Dedifferentiated amniotic fluid mesenchymal stem cell (primary cell): ENCODE data around the gene NEMP2.
"Not testable (repeated sequence)": the region's sequence is repeated elsewhere in the genome, so short reads cannot be mapped to it uniquely, and the experiment has no call there.

ENCODE experiments used
- DNase-seq: peaks from one replicate; pipeline ENCODE4 v3.0.0-alpha.2; 2016; ENCODE audit errors: extremely low spot score

NEMP2 gene

DNA sequence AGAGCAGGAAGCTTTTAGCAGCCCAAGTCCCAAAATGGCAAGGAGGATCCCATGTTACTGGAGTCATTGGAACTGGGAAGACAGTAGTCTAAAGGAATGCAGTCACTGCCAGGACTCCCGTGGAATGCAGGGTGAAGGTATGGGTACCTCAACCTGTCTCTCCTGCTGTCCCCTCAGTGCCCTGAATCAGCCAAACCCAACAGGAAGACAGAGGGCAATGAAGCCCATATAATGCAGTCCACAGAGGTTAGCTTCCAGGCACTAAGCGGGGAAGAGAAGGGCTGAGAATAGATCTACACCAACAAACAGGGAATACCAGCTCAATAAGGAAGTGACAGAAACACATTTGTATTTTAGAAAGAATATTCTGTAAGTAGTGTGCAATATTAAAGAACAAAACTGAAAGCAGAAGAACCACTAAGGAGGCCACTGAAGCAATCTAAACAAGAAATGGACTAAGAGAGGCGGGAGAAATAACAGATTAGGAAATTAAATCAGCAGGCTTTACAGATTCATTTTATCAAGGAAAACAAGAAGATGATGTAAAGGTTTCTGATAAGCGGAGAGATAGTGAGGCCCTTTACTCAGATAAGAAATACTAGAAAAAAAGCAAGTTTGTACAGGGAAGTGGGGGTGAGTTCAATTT, 8.3 kb downstream of the NEMP2 start:
- no peak for DNase-seq

DNA sequence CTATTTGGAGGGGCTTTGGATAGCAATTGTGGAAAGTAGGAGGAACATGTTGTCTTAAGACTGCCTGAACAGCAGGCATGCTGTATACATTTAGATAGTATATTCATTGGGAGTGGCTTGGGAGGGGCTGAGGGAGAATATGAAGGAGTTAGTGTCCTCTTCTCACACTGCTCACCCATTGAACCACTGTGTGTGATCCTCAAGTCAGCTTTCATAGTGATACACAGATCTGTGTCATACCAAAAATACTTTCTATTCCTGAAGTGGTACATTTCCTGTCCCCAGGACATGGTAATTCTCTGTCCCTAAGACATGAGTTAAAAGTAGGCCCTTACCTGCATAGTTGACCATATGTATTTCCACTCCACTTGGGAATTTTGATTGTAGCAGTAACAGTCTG, 9.6 kb downstream of the NEMP2 start:
- DNase-seq = no peak

DNA sequence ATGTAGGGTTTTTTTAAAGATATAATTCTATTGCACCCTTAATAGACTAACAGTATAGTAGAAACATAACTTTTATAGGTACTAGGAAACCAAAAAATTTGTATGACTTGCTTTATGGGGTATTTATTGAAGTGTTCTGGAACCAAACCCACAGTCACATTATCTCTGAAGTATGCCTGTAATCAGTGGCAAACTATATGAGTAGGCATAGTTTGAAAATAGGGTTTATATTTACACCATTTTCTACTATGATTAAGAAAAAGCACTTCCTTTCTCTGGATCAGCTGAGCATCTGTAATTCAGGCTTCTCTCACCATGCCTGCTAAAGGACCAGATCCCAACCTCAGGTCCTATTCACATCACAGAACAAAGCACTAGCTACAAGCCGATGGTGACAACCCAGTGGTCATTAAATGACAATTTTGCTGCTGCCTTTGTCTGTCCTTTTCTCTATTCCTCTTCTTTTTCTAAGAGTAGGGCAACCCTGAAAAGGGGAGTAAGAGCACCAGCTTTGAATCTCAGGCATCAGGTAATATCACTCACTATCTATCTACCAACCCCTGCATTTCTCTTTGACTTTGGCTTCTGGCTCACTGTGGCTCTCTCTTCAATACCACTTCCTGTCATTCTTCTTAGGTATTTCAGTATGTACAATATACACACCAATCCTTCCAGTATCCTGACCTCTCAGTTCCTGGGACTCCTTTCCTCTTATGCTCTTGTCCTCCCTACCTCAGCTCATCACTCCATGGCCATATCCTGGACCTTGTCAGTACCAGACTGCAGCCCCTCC, 14.4 kb downstream of the NEMP2 start:
- no peak for DNase-seq

DNA sequence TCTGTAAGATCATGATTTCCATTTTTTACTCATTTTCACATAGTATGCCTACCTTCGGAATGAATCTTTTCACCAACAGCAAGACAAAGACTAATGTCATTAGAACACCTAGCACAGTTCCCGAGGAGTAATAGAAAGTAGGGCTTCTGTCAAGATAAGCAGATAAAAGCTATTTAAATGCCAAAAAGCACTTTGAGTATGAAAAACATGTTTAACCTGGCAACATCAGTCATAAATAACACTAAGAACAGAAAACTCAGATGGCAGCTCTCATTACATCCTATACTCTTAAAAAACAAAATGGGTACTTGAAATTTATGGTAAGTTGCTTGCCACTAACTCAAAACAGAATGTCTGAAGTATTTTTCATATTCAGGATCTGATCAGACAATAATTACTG, 17.1 kb downstream of the NEMP2 start:
- no peak for DNase-seq

DNA sequence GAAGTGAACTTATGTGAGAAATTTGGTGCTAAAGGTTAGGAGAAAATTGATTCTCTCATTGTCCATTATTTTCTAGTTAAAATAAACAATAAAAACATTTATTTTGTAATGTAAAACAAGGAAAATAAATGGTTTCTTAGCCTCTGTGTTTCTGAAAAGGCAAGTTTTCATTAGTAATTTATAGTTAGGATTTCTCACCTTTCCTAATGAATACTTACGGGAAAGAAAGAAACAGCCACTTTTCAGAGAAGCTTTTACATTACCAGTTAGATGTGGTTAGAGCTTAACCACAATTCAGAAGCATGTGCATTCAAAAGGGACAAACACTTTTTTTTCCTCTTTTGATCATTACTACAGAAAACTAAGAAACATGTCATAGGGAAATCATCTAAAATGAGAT, 18.8 kb downstream of the NEMP2 start:
- DNase-seq = no peak

DNA sequence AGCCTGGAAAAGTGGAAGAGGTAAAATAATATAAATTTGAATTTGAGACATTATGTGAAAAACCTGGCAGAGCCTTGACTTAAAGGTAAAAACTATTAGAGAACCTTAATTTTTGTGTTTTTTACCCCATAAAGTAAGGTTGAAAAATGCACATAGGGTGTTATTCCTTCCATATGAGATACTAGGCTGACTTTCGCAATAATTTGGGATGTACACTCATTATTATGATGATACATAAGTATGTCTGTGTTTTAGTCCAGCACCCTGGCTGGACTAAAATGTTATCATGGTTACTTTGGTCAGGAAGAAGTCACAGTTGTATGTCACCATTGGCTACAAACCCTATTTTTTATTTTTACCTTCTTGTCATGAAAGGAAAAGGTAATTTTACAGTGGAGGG, 19.8 kb downstream of the NEMP2 start:
- DNase-seq = no peak

DNA sequence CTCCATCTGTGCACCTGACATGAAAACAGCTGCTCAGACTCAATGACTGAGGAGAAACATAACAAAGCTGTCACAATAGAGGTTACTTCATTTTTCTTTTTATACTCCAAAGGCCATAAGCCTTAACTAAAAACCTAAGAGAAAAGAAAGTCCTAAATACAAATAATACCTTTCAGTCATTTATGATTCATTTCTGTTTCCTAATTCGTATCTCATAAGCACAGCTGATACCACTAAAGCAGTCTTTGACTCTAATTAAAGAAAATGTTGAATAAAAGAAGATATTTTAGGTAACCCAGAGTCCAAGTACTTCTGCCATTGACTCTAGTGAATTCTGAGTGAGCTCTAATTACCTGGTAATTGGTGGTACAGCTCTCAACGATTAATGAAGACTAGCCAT, 20.6 kb downstream of the NEMP2 start:
- DNase-seq = no peak

DNA sequence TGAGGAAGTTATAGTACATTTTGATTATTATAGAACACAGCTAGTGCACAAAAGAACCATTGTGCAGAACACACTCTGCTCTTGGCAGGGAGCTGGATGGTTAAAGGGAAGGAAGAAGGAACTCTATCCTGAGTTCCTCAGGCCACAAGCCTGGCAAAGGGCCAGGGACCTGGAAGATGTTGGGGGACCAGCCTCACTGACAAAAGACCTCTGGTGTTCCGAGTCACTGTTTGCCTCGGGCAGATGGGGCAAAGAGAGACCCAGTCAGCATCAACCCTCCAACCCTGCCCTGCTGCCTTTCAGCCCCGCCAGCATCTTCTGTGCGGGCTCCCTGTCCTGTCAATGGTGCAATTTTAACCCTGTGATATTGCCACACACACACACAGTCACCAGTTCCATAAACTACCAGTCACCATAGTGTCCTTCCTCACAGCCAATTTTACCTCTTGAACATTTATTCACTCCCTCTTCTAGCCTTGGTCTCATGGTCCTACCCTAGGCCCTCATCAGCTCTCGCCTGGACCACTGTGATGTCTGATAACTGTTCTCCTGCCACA, 21.9 kb downstream of the NEMP2 start:
- no peak for DNase-seq

DNA sequence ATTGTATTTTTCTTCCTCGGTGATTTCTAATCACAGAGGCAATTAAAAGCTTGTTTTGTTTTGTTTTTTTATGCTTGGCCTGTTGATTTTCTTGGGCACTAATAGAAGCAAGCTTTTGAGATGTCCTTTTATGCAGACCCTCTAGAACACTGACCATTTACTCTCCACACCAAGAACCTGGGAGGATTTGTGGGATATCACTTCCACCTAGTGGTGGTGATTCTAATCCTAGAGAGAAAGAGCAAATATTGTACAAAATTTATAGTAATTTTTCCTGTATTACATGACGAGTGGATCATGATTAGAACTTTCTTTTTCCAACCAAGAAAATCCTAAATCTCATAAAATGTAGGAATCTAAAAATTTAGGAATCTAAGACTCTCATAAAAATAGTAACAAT, 23.4 kb downstream of the NEMP2 start:
- DNase-seq = peak; percentile 26

DNA sequence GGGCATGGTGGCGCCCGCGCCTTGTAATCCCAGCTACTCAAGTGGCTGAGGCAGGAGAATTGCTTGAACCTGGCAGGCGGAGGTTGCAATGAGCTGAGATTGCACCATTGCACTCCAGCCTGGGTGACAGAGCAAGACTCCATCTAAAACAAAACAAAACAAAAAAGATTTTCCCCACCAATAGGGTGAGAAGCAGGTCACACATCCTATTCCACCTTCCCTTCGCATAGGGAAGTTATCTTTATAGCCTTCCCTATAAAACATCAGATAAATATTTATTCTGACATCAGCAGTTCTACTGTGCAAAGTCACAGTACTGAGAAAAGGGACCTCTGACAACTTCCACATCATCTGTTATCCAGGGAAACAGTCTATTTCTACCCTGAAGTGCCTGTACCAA, 24.6 kb downstream of the NEMP2 start:
- not testable (repeated sequence) for DNase-seq

DNA sequence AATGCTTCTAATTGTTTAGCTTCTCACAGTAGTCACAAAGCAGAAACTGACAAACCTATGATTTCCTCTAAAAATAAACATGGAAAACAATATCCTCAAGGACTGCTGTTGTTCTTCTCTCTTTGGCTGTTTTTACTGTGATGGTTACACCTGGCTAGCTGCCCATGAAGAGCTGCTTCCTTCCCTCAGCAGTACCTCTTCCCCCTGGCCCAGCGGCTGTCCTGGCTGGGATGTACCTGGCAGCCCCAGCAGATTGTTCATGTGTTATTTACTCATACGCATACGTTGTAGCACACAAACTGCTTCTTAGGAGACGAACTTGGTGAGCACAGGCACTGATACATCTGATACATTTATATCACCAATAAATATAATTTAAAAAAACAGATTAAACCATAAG, 27.4 kb downstream of the NEMP2 start:
- no peak for DNase-seq

DNA sequence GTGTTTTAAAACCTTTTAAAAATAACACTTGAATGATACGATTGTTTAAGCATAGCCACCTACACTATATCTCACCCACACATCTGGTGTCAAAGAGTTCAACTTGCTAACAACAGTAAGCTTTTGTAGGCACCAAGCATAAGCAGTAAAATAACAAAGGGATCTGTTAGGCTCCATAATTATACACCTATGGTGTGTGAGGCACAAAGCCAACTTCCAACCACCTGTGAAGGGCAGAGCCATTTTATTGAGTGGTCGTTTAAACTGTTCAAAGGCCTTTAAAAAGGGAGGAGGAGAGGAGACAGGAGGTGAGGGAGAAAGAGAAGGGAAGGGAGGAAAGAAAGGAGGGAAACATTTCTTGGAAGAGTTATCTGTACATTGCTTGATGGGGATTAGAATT, 27.9 kb downstream of the NEMP2 start:
- DNase-seq = no peak

DNA sequence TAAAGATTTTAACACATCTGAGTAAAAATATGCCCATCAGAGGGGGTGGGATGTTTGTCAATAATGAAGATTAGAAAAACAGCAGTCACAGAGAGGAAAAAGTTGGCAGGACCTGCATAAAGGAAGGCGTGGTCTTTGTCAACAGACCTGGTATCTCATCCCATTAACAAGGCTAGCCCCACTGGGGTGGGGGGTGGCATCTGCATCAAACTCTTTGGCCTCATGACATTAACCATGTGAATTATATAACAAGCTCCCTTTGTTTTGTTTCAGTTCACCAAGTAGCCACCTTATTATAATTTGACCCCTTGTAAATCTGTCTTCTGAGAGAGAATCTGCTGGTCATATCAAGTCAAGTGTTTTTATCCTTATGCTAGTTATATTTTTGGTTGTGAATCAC, 28.8 kb downstream of the NEMP2 start:
- no peak for DNase-seq

DNA sequence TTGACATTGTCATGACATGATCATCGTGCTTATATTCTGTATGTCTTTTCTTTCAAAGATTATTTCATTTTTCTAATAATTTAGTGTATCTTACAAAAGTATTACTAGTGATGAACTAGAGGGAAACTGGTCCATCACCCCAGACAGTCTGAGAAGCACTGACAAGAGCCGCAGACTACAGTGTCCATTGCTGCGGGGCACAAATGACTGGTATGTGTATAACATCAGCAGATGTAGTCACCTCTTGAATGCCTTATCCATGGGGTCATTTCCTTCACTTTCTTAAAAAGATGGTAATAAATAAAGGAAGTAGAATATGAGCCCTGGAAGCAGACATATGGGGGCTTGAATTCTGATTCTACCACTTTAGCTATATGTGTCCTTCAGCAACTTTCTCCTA, 29.6 kb downstream of the NEMP2 start:
- DNase-seq = no peak

DNA sequence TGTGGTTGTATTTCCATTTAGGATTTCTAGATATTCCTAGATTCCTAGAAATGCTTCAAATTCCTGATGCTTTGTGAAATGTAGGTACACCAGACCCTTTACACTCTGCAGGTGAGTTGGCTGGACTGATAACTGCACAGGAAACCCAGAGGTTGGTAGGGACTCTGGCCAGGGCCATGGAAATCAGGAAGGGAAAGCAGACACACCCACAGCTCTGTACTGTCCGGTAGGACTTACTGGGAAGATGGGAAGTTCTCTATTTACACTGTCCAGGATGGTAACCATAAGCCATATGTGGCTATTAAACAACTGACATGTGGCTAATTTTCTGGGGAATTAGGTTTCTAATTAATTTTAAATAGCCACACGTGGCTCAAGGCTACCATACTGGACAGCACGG, 31.4 kb downstream of the NEMP2 start:
- DNase-seq = no peak

DNA sequence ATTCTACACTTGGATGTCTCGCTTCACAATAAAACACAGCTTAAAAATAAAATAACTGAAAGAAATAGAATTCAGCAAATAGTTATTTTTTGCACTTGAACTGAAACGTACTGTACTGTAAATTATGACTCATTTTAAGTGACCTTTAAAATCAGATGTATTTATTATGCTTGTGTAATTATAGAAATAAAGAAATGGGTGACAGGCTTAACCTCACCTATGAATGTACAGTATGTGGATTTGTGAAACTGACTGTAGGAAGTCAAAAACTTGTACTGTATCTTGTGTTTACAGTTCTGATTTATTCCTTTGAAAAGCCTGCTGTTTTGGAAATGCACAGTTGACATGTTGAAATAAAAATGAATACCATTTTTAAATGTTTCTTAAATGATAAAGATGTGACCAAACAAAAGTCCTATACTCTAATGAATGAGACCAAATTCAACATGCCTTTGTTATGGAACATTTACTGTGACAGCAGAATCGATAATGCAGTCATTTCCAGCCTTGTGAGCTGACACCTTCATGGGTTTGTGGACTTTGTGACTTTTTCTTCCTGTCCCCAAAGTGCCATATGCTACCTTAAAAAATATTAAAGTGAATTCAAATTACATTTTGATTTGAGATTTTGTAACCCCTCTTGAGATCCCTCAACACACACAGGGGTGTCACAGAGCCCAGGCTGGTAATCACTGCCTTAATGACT, 32.7 kb downstream of the NEMP2 start:
- no peak for DNase-seq

DNA sequence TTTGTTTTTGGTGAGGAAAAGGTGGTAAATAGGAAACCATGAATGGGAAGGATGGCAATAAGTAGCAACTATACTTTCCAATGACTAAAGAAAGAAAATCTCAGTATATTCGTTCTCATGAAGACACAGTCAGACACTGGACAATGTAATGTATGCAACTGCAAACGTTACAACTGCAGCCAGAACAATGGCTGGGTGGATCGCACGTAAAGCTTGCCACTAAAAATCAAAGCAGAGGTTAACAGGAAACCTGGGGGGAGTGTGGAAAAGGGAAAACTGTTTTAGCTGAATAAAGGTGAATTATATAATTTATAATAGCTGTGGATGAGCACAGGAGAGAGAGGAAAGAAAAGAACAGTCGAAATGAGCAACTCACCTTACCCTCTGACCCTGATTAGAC, 33.3 kb downstream of the NEMP2 start:
- DNase-seq = no peak

DNA sequence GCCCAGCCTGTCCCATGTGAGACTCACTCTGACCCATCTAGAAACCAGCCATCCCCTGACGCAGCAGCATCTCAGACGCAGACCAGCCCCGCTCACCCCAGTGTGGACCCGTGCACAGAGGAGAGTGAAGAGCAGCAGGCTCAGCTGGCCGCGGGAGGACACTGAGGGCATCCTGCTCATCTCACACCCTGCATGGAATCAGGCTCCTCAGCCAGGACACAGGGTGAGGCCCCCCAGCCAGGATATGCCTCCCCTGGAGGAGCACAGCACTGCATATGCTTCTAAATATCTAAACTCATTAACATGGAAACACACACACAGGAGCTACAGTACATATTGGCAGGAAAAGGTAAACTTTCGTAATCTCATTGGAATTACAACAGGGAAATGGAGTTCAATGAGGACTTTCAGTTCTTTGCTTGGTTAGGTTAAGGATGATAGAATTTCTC, 34.4 kb downstream of the NEMP2 start:
- no peak for DNase-seq

DNA sequence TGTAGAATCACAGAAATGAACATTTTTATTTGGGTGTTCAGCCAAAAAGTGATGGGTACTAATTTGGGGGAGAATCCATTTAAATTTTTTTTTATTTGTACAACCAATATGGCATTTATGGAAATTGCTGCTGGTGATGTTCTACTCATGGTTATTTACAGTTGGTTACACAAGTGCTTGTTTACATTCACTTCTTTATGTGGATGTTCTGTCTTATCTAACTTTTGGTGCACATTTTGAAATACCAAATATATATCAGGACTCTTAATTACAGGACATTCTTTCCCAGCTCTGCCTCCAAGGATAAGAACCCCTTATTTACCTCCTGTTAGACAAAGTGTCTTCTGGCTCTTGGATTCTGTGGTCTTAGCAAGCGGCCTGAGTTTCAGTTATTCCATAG, 35.2 kb downstream of the NEMP2 start:
- no peak for DNase-seq

DNA sequence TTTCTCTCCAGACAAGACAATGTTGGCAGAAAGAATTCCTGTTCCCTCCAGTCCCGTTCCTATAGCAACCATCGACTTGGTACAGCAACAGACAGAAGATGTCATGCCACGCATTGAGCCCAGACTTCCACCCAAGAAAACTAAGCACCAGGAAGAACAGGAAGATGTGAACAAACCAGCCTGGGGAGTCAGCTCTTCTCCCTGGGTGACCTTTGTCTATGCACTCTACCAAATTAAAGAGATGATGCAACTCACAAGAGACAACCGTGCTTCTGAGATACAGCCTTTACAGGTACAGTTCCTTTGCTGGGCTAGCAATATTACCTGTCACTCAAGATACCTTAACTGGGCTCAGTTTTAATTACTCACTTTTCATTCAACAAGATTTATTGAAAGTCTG, 37.1 kb downstream of the NEMP2 start:
- DNase-seq = no peak

DNA sequence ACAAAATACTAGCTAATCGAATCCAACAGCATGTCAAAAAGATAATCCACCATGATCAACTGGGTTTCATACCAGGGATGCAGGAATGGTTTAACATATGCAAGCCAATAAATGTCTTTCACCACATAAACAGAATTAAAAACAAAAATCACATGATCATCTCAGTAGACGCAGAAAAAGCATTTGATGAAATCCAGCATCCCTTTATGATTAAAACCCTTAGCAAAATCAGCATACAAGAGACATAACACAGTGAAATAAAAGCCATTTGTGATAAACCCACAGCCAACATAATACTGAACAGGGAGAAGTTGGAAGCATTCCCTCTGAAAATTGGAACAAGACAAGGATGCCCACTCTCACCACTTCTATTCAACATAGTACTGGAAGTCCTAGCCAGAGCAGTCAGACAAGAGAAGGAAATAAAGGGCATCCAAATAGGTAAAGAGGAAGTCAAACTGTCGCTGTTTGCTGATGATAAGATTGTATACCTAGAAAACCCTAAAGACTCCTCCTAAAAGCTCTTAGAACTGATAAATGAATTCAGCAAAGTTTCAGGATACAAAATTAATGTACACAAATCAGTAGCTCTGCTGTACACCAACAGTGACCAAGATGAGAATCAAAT, 39.8 kb downstream of the NEMP2 start:
- not testable (repeated sequence) for DNase-seq

DNA sequence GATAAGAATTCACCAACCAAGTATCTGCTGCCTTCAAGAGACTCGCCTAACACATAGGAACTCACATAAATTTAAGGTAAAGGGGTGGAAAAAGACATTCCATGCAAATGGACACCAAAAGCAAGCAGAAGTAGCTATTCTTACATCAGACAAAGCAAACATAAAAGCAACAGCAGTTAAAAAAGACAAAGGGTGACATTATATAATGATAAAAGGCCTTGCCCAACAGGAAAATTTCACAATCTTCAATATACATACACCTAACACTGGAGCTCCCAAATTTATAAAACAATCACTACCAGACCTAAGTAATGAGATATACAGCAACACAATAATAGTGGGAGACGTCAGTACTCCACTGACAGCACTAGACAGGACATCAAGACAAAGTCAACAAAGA, 41.4 kb downstream of the NEMP2 start:
- DNase-seq = no peak
